ENCODE measurements around the gene NKTR. TPM values are rescaled to one million over a fixed set of nuclear protein-coding genes. Genes with fewer than 3 reads are reported as not detected.

The NKTR gene
- total and polyA plus RNA-seq, 2 of the 13 experiments (the other 11 are each of a cell fraction or from before 2014, with no cell fraction given), result 41.3 to 59.6 TPM

DNA sequence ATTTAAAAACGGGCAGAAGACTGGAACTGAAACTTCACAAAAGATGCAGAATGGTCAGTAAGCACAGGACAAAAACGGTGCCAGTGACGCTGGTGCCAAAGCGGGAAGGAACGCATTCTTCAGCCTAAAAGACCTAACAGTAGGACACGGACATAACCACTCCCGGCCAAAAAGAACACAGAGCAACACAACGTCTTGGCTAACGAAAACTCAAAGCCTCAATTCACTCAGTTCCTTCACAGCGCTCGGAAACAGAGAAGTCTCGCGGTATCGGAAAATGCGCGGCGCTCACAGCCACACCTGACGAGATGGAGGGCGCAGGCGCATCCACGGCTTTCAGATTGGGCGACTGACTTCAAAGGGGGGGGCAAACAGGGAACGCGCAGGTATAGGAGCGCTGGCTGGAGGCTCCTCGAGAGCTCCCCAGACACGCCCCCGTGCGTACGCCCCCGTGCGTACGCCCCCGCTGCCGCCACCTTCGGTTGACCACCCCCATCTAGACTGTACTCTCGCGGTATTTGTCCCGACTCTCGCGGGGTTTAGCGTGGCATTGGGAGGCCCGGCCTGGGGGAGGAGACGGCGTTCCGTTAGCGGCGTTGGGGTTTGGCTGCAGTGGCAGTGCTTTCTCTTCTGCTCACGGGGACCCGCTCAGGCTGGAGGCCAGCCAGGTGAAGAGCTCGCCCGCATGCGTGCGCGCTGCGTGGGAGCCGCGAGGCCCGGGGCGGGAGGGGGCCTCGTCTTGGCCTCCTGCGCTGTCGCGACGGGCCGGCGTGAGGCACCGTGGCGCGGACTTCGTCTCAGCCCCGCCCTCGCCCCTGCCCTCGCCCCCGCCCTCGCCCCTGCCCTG lies at the start of gene NKTR (continued):
- TF ChIP-seq, protein P1, sequence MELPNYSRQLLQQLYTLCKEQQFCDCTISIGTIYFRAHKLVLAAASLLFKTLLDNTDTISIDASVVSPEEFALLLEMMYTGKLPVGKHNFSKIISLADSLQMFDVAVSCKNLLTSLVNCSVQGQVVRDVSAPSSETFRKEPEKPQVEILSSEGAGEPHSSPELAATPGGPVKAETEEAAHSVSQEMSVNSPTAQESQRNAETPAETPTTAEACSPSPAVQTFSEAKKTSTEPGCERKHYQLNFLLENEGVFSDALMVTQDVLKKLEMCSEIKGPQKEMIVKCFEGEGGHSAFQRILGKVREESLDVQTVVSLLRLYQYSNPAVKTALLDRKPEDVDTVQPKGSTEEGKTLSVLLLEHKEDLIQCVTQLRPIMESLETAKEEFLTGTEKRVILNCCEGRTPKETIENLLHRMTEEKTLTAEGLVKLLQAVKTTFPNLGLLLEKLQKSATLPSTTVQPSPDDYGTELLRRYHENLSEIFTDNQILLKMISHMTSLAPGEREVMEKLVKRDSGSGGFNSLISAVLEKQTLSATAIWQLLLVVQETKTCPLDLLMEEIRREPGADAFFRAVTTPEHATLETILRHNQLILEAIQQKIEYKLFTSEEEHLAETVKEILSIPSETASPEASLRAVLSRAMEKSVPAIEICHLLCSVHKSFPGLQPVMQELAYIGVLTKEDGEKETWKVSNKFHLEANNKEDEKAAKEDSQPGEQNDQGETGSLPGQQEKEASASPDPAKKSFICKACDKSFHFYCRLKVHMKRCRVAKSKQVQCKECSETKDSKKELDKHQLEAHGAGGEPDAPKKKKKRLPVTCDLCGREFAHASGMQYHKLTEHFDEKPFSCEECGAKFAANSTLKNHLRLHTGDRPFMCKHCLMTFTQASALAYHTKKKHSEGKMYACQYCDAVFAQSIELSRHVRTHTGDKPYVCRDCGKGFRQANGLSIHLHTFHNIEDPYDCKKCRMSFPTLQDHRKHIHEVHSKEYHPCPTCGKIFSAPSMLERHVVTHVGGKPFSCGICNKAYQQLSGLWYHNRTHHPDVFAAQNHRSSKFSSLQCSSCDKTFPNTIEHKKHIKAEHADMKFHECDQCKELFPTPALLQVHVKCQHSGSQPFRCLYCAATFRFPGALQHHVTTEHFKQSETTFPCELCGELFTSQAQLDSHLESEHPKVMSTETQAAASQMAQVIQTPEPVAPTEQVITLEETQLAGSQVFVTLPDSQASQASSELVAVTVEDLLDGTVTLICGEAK (IDR thresholded peaks at IDR 0.05), result no peak
- TF ChIP-seq, protein P1 (CRISPR knock-in tag; IDR thresholded peaks at IDR 0.05), result peak; percentile 31; the same call in 1 of the 2 replicates
- TF ChIP-seq, protein P2, sequence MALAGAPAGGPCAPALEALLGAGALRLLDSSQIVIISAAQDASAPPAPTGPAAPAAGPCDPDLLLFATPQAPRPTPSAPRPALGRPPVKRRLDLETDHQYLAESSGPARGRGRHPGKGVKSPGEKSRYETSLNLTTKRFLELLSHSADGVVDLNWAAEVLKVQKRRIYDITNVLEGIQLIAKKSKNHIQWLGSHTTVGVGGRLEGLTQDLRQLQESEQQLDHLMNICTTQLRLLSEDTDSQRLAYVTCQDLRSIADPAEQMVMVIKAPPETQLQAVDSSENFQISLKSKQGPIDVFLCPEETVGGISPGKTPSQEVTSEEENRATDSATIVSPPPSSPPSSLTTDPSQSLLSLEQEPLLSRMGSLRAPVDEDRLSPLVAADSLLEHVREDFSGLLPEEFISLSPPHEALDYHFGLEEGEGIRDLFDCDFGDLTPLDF (CRISPR knock-in tag; IDR thresholded peaks at IDR 0.05), result peak; percentile 64; the same call in 1 of the 2 replicates
- 0 out of 2 replicates have a peak, but pooled peaks have one; percentile 22 for TF ChIP-seq MTF2 (CRISPR knock-in tag; IDR thresholded peaks at IDR 0.05; ENCODE audit: borderline replicate concordance)
- TF ChIP-seq GATAD1 (CRISPR knock-in tag; IDR thresholded peaks at IDR 0.05), result peak; percentile 88
- TF ChIP-seq SOX5 (CRISPR knock-in tag; IDR thresholded peaks at IDR 0.05; ENCODE audit: borderline replicate concordance), result 0 out of 2 replicates have a peak, but pooled peaks have one; percentile 18
- no peak for TF ChIP-seq RFXANK (CRISPR knock-in tag; IDR thresholded peaks at IDR 0.05)
- no peak; the same call in 1 of the 2 replicates for TF ChIP-seq ZBTB7B (CRISPR knock-in tag; IDR thresholded peaks at IDR 0.05)
- peak; percentile 55 for TF ChIP-seq RAD21 (CRISPR knock-in tag; IDR thresholded peaks at IDR 0.05)
- no peak for TF ChIP-seq ZNF17 (CRISPR knock-in tag; IDR thresholded peaks at IDR 0.05)
- peak; percentile 75 for TF ChIP-seq DNMT1 (CRISPR knock-in tag; IDR thresholded peaks at IDR 0.05)
- TF ChIP-seq ZNF430 (CRISPR knock-in tag; IDR thresholded peaks at IDR 0.05), result peak; percentile 90; the same call in 1 of the 2 replicates
- TF ChIP-seq, protein P3, sequence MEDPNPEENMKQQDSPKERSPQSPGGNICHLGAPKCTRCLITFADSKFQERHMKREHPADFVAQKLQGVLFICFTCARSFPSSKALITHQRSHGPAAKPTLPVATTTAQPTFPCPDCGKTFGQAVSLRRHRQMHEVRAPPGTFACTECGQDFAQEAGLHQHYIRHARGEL (CRISPR knock-in tag; IDR thresholded peaks at IDR 0.05), result no peak
- TF ChIP-seq BRD4 (CRISPR knock-in tag; IDR thresholded peaks at IDR 0.05), result no peak
- TF ChIP-seq NFRKB (IDR thresholded peaks at IDR 0.05), result no peak
- no peak for TF ChIP-seq ZNF724P (CRISPR knock-in tag; IDR thresholded peaks at IDR 0.05; ENCODE audit: borderline replicate concordance)
- TF ChIP-seq HMG20B (CRISPR knock-in tag; conservative IDR thresholded peaks at IDR 0.05), result 0 out of 2 replicates have a peak, but pooled peaks have one; percentile 13
- no peak; the same call in none of the 2 replicates for TF ChIP-seq ARNTL (CRISPR knock-in tag; IDR thresholded peaks at IDR 0.05)
- TF ChIP-seq YEATS4 (CRISPR knock-in tag; IDR thresholded peaks at IDR 0.05; ENCODE audit: borderline replicate concordance), result peak; percentile 96
- TF ChIP-seq, protein P4, sequence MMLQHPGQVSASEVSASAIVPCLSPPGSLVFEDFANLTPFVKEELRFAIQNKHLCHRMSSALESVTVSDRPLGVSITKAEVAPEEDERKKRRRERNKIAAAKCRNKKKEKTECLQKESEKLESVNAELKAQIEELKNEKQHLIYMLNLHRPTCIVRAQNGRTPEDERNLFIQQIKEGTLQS (CRISPR knock-in tag; IDR thresholded peaks at IDR 0.05), result no peak
- TF ChIP-seq ZNF616 (CRISPR knock-in tag; IDR thresholded peaks at IDR 0.05; ENCODE audit: low read depth), result no peak
